Suprapubic skin (tissue), 4 donors: ENCODE data around the gene IL6ST. TPM values are rescaled to one million over a fixed set of nuclear protein-coding genes. Genes with fewer than 3 reads are reported as not detected.

Experiments used
- DNase-seq, 2 donors: peaks; one replicate each; pipeline ENCODE4 v3.0.0-alpha.2; 2019; ENCODE audit warnings: low spot score in 2 of 2
- H3K27ac ChIP-seq: fragments of 200-600 bp; sonication (generic); one replicate; pipeline ENCODE4 v1.5.1; 2019
- H3K27me3 ChIP-seq: fragments of 200-600 bp; sonication (generic); one replicate; pipeline ENCODE4 v1.5.1; 2019
- H3K36me3 ChIP-seq: fragments of 200-600 bp; sonication (generic); one replicate; pipeline ENCODE4 v1.5.1; 2019
- H3K4me1 ChIP-seq: fragments of 200-600 bp; sonication (generic); one replicate; pipeline ENCODE4 v1.5.1; 2019
- H3K4me3 ChIP-seq: fragments of 200-600 bp; sonication (generic); one replicate; pipeline ENCODE4 v1.5.1; 2019; ENCODE audit warnings: mild to moderate bottlenecking
- H3K9me3 ChIP-seq: fragments of 200-600 bp; sonication (generic); one replicate; pipeline ENCODE4 v1.5.1; 2019
- CTCF ChIP-seq, 2 donors: fragments of 200-600 bp in 1 of 2; fragments of 450-650 bp in 1 of 2; sonication (generic) in 1 of 2; IDR thresholded peaks; one replicate each; pipeline ENCODE4 v1.5.1; 2016 to 2019; ENCODE audit warnings: antibody characterized with exemption in 2 of 2, mild to moderate bottlenecking in 1 of 2, moderate library complexity in 1 of 2
- EP300 ChIP-seq: sonication (generic); formaldehyde crosslinking; IDR thresholded peaks from one replicate; pipeline ENCODE4 v1.6.1; 2017; ENCODE audit warnings: antibody characterized with exemption
- POLR2A ChIP-seq, 2 donors: fragments of 450-650 bp; IDR thresholded peaks; one replicate each; pipeline ENCODE4 v1.6.1; 2017; ENCODE audit warnings: antibody characterized with exemption in 2 of 2, mild to moderate bottlenecking in 2 of 2, moderate library complexity in 2 of 2
- POLR2AphosphoS5 ChIP-seq, 3 donors: sonication (generic); formaldehyde crosslinking; IDR thresholded peaks; one replicate each; pipeline ENCODE4 v1.6.1; 2017; ENCODE audit warnings: antibody characterized with exemption in 3 of 3
- WGBS: methylation state at CpG from one replicate; pipeline ENCODE4 v1.1.5; 2018; 5-methylcytosine and 5-hydroxymethylcytosine counted together
- total RNA-seq, 4 donors: library from RNA; depleted of rRNA; stranded (reverse); fragments of >200 nt; gene quantifications; one replicate each; pipeline ENCODE4 v1.1.0, GENCODE V29; 2016

IL6ST gene
- total RNA-seq, 4 donors from 2014 or later = 47.0 to 110 (median 87.5) TPM

DNA sequence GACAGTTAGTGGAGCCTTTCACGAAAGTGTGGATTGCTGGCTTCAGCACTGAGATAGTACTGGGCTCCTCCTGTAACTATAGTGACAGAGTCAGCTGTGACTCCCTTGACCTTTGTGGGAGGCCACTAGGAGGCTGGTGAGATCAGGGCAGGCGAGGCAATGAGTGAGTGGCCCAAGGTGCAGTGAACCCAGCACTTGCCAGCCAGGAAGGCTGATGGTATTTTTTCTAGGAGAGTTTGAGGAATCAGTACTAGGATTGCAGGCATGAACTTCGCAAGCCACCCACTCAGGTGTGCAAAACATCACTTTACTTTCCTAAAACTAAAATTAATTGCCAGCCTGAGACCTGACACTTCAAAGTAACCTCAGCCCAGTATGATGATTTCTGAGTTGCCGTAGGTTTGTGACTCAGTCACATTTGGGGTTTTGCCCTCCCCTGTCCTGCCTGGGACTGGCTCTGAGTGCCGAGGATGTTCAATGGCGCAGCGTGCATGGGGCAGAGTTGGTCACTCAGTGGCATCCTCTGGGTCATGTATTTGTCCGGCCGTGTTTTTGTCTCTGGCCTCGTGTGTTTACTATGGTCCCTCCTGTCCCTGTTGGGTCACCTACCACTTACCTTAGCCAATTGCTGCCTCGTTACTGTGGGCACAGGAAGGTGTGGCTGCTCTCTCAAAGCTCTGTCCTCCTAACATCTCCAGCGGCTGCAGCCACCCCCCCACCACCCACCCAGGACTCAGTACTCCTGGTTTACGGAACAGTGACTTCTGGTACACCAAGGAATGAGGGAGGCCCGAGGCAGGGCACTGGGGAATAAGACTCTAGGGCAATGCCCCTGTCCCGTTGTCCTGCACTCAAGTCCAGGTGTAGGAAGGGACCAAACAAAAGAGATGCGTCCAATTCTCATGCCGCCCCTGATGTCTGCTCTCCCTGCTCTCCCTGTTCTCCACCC lies 76.4 kb downstream of the IL6ST start:
- Histone ChIP-seq H3K4me1 (no peaks in the 10 kb centered on the region), H3K9me3 (no peaks in the 10 kb centered on the region), H3K36me3 (no peaks in the 10 kb centered on the region), H3K27me3 (no peaks in the 10 kb centered on the region), H3K27ac (no peak overlapping the region), H3K4me3 (no peak overlapping the region)
- WGBS = 95% methylated on average over 17 of the region's 17 CpGs
- DNase-seq = peak in 1 of 2 donors; percentile 63
- TF ChIP-seq EP300 (no peak), POLR2A (IDR thresholded peaks at IDR 0.05) (no peak), CTCF (IDR thresholded peaks at IDR 0.05) (no peak), POLR2AphosphoS5 (IDR thresholded peaks at IDR 0.05) (no peak)

- Histone ChIP-seq H3K27me3 (no peaks in the 10 kb centered on the region), H3K27ac (no peak overlapping the region), H3K4me3 (no peak overlapping the region), H3K9me3 (no peaks in the 10 kb centered on the region), H3K36me3 (no peaks in the 10 kb centered on the region), H3K4me1 (no peaks in the 10 kb centered on the region)
- DNase-seq = peak in 1 of 2 donors; percentile 48
- TF ChIP-seq CTCF (IDR thresholded peaks at IDR 0.05) (no peak), EP300 (no peak), POLR2A (IDR thresholded peaks at IDR 0.05) (no peak), POLR2AphosphoS5 (IDR thresholded peaks at IDR 0.05) (no peak)
- 94% methylated on average over 5 of the region's 5 CpGs for WGBS
Observed at GRCh38 chr5:55917402-55918086, 77.2 kb downstream of the IL6ST start.

GRCh38 chr5:55916986-55917385 lies 77.8 kb downstream of the IL6ST start:
- Histone ChIP-seq H3K36me3 (no peaks in the 10 kb centered on the region), H3K4me3 (no peak overlapping the region), H3K27ac (no peak overlapping the region), H3K9me3 (no peaks in the 10 kb centered on the region), H3K27me3 (no peaks in the 10 kb centered on the region), H3K4me1 (no peaks in the 10 kb centered on the region)
- TF ChIP-seq CTCF (IDR thresholded peaks at IDR 0.05) = no peak
- no peak for TF ChIP-seq POLR2AphosphoS5 (IDR thresholded peaks at IDR 0.05)
- TF ChIP-seq EP300 = no peak
- TF ChIP-seq POLR2A (IDR thresholded peaks at IDR 0.05) = no peak
- WGBS = 81% methylated on average over 10 of the region's 10 CpGs
- DNase-seq = peak in 1 of 2 donors; percentile 55

DNA sequence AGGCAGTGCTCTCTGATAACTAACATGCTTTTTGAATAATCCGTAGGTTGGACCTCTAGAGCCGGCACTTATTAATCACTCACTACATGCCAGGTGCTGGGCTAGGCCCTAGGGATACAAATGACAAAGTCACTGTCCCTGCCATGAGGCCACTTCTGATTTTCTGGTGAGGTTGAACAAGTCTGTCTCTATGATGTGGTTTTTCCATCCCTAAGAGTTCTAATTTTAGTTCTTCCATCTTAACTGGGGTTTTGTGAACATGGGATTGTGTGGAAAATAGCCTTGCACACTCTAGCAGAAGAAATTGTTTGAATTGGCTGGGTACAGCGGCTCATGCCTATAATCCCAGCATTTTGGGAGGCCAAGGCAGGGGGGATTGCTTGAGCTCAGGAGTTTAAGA lies 79.0 kb downstream of the IL6ST start:
- no peaks in the 10 kb centered on the region for H3K36me3 ChIP-seq
- H3K4me1 ChIP-seq = no peaks in the 10 kb centered on the region
- WGBS = 88% methylated on average over 3 of the region's 3 CpGs
- no peaks in the 10 kb centered on the region for H3K9me3 ChIP-seq
- DNase-seq = peak in 1 of 2 donors; percentile 29
- TF ChIP-seq POLR2A (IDR thresholded peaks at IDR 0.05) = no peak
- TF ChIP-seq EP300 = no peak
- no peak for TF ChIP-seq POLR2AphosphoS5 (IDR thresholded peaks at IDR 0.05)
- TF ChIP-seq CTCF (IDR thresholded peaks at IDR 0.05) = no peak
- H3K27me3 ChIP-seq = no peaks in the 10 kb centered on the region
- no peak overlapping the region for H3K27ac ChIP-seq
- no peak overlapping the region for H3K4me3 ChIP-seq

- Histone ChIP-seq H3K27ac (no peak overlapping the region), H3K4me1 (no peaks in the 10 kb centered on the region), H3K27me3 (no peaks in the 10 kb centered on the region), H3K4me3 (no peak overlapping the region), H3K36me3 (no peaks in the 10 kb centered on the region), H3K9me3 (no peaks in the 10 kb centered on the region)
- TF ChIP-seq POLR2A (IDR thresholded peaks at IDR 0.05) (no peak), POLR2AphosphoS5 (IDR thresholded peaks at IDR 0.05) (no peak), CTCF (IDR thresholded peaks at IDR 0.05) (no peak), EP300 (no peak)
- 97% methylated on average over 2 of the region's 2 CpGs for WGBS
- DNase-seq = peak in 1 of 2 donors; percentile 8
Observed at GRCh38 chr5:55914971-55915370, 79.8 kb downstream of the IL6ST start.
